ENCODE results near the gene STUB1.

STUB1 gene

DNA sequence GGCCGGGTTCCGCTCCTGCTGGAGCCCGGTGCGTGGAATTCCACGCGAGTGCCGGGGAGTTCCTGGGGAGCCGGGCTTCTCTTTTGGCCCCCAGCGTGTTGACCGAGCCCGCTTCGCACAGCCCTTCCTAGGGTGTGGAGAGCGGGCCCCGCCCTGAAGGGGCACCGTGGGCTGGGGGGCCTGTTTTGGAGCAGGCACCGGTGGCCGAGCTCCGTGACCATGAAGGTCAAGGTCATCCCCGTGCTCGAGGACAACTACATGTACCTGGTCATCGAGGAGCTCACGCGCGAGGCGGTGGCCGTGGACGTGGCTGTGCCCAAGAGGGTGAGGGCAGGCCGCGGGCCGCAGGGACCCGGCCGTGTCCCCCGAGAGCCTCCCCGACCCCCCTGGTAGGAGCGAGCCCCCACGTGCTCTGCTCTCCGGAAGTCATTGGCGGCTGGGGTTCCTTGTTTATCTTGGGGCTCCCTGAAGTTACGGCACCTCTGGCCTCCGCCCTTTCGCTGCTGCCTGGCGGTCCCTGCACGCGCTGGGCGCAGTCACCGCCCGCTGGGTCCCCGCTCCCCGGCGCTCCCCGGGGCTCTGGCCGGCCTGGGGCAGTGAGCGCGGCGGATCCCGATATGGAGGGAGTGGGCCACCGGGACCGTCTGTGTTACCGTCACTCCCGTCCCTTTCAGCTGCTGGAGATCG lies 47.2 kb downstream of the STUB1 start:
- no peak for TF ChIP-seq FOXM1 (IDR thresholded peaks at IDR 0.05; ENCODE audit: borderline replicate concordance)
- TF ChIP-seq TARDBP (IDR thresholded peaks at IDR 0.05) = peak; percentile 80
- ChIA-PET CTCF (interaction anchor here (1.0 kb wide), 1 partner anchor 8 kb away, joined by 4 read pairs; no protein-coding TSS in a partner anchor), POLR2A (interaction anchor here (1.4 to 5.0 kb wide), 5 partner anchors 7 to 17 kb away, joined by 3 to 47 read pairs (median 12); partner anchors contain the start of genes ANTKMT, CIAO3 and METRN)
- DNase-seq (ENCODE audit: extremely low spot score) = no peak

DNA sequence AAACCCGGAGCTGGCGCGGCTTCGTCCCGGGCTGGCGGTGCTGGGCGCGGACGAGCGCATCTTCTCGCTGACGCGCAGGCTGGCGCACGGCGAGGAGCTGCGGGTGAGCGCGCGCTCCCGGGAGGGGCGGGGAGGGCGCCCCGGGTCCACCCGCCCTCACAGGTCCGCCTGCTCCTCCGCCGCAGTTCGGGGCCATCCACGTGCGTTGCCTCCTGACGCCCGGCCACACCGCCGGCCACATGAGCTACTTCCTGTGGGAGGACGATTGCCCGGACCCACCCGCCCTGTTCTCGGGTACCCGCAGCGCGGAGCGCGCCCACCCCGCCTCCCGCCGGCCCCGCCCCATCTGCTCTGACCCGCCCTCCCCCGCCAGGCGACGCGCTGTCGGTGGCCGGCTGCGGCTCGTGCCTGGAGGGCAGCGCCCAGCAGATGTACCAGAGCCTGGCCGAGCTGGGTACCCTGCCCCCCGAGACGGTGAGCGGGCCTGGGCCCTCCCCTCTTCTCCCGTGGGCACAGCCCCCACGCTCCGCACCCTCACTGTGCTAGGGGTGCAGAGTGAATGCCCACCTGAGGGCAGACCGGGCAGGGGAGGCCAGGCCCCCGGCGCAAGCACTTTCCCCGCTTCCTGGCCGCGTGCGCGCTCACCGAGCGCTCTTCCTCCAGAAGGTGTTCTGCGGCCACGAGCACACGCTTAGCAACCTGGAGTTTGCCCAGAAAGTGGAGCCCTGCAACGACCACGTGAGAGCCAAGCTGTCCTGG lies 48.1 kb downstream of the STUB1 start:
- ChIA-PET CTCF (interaction anchor here (1.0 kb wide), 1 partner anchor 9 kb away, joined by 4 read pairs; no protein-coding TSS in a partner anchor), POLR2A (interaction anchor here (0.7 to 5.0 kb wide), 5 partner anchors 8 to 60 kb away, joined by 3 to 47 read pairs (median 12); partner anchors contain the start of genes ANTKMT, CHTF18, CIAO3 and METRN)
- peak; percentile 69 for DNase-seq (ENCODE audit: extremely low spot score)
- TF ChIP-seq, protein P1, sequence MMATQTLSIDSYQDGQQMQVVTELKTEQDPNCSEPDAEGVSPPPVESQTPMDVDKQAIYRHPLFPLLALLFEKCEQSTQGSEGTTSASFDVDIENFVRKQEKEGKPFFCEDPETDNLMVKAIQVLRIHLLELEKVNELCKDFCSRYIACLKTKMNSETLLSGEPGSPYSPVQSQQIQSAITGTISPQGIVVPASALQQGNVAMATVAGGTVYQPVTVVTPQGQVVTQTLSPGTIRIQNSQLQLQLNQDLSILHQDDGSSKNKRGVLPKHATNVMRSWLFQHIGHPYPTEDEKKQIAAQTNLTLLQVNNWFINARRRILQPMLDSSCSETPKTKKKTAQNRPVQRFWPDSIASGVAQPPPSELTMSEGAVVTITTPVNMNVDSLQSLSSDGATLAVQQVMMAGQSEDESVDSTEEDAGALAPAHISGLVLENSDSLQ (IDR thresholded peaks at IDR 0.05) = no peak
- no peak for TF ChIP-seq CTBP1 (IDR thresholded peaks at IDR 0.05; ENCODE audit: borderline replicate concordance)
- TF ChIP-seq SP1 (IDR thresholded peaks at IDR 0.05) = no peak
- TF ChIP-seq SUZ12 (IDR thresholded peaks at IDR 0.05) = no peak
- no peak for TF ChIP-seq BHLHE40 (IDR thresholded peaks at IDR 0.05; ENCODE audit: borderline replicate concordance)
- TF ChIP-seq NFRKB (IDR thresholded peaks at IDR 0.05) = no peak
- no peak for TF ChIP-seq FOXM1 (IDR thresholded peaks at IDR 0.05; ENCODE audit: borderline replicate concordance)
- no peak for TF ChIP-seq TARDBP (IDR thresholded peaks at IDR 0.05)
- no peak for TF ChIP-seq LEF1 (IDR thresholded peaks at IDR 0.05; ENCODE audit: borderline replicate concordance)
- TF ChIP-seq ZNF384 (IDR thresholded peaks at IDR 0.05) = no peak
- TF ChIP-seq L3MBTL2 (conservative IDR thresholded peaks at IDR 0.05) = no peak; the same call in 1 of the 2 replicates
- TF ChIP-seq FOXA1 (IDR thresholded peaks at IDR 0.05) = no peak
- no peak for TF ChIP-seq ARNT (IDR thresholded peaks at IDR 0.05)
- TF ChIP-seq ELF4 (IDR thresholded peaks at IDR 0.05) = no peak
- TF ChIP-seq HDGF (IDR thresholded peaks at IDR 0.05; ENCODE audit: borderline replicate concordance) = no peak
- no peak for TF ChIP-seq FOXK2 (IDR thresholded peaks at IDR 0.05)

DNA sequence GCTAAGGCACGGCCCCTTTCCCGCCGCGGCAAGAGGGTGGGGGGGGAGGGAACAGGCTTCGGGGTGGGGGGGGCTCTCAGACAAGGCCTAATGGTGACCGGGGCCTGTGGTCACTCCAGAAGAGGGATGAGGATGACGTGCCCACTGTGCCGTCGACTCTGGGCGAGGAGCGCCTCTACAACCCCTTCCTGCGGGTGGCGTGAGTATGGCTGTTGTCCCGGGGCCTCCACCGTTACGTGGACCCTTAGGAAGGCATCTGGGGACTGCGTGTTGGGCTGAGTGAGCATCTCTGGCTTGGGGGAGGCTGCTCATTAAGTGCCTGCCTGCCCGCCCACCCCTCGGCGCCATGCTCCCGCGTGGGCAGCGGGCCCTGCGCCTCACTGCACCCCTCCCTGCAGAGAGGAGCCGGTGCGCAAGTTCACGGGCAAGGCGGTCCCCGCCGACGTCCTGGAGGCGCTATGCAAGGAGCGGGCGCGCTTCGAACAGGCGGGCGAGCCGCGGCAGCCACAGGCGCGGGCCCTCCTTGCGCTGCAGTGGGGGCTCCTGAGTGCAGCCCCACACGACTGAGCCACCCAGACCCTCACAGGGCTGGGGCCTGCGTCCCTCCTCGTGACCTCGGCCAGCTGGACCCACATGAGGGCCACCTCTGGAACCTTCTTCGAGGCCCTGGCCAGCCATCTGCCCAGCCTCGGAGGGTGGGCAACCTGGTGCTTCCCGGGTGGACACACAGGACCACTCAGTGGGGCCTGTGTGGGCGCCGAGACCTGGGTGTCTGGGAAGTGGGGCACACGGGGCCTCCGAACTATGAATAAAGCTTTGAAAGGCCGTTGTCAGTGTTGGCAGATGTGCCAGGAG lies 48.9 kb downstream of the STUB1 start:
- ChIA-PET POLR2A (interaction anchor here (1.0 to 5.0 kb wide), 5 partner anchors 9 to 60 kb away, joined by 3 to 47 read pairs (median 12); partner anchors contain the start of genes ANTKMT, CHTF18, CIAO3 and METRN), CTCF (interaction anchor here (0.7 to 1.0 kb wide), 2 partner anchors 56 to 572 kb away, joined by 3 to 4 read pairs; no protein-coding TSS in a partner anchor)
- no peak for TF ChIP-seq SUZ12 (IDR thresholded peaks at IDR 0.05)
- no peak for TF ChIP-seq CTBP1 (IDR thresholded peaks at IDR 0.05; ENCODE audit: borderline replicate concordance)
- TF ChIP-seq SP1 (IDR thresholded peaks at IDR 0.05) = no peak
- no peak for TF ChIP-seq ARNT (IDR thresholded peaks at IDR 0.05)
- TF ChIP-seq, protein P1 (IDR thresholded peaks at IDR 0.05) = no peak
- TF ChIP-seq FOXM1 (IDR thresholded peaks at IDR 0.05; ENCODE audit: borderline replicate concordance) = no peak
- TF ChIP-seq L3MBTL2 (conservative IDR thresholded peaks at IDR 0.05) = no peak
- no peak for TF ChIP-seq TARDBP (IDR thresholded peaks at IDR 0.05)
- no peak for TF ChIP-seq LEF1 (IDR thresholded peaks at IDR 0.05; ENCODE audit: borderline replicate concordance)
- TF ChIP-seq NFRKB (IDR thresholded peaks at IDR 0.05) = no peak
- TF ChIP-seq FOXK2 (IDR thresholded peaks at IDR 0.05) = no peak
- TF ChIP-seq ELF4 (IDR thresholded peaks at IDR 0.05) = no peak
- no peak for TF ChIP-seq FOXA1 (IDR thresholded peaks at IDR 0.05)
- TF ChIP-seq HDGF (IDR thresholded peaks at IDR 0.05; ENCODE audit: borderline replicate concordance) = no peak
- no peak for TF ChIP-seq BHLHE40 (IDR thresholded peaks at IDR 0.05; ENCODE audit: borderline replicate concordance)
- TF ChIP-seq ZNF384 (IDR thresholded peaks at IDR 0.05) = no peak
- DNase-seq (ENCODE audit: extremely low spot score) = no peak

DNA sequence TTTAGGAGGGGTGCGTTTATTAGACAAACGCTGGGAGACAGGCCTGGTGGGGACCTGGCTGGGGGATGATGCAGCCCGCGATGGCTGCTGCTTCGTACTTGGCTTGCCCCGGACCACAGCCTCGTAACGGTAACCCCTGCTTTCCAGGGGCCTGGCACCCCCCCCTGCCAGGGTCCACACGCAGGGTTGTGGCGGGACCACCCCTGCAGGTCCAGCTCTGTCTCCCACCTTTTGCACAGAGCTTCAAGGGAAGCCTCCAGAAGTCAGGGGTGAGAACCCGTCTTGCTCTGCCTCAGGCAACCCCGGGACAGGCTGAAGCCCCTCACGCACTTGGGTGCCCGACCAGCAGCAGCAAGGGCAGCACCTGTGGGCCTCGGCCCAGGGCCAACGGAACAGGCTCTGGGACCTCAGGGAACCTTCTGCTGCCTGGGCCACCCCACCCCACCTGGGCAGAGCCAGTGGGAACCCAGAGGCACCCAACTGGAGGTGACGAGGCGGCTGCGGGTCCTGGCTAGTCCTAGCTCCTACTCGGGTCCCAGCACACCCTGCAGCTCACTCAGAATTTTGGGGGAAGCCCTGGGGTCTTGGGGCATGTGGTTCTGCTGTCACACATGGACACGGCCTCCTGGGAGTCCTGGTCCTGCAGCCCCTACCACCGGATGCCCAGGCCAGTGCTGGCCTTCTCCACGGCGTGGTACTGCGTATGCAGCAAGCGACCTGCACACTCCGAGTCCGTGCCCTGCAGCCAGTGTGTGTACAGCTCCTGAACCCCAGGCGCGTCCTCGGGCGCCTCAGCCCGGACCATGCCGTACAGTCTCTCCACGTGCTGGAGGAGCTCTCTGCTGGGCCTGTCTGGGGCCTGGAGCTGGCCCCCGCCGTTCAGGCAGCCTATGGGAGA lies 49.8 kb downstream of the STUB1 start:
- no peak for TF ChIP-seq FOXA1 (IDR thresholded peaks at IDR 0.05)
- TF ChIP-seq CTBP1 (IDR thresholded peaks at IDR 0.05; ENCODE audit: borderline replicate concordance) = no peak
- TF ChIP-seq ARNT (IDR thresholded peaks at IDR 0.05) = no peak
- no peak for TF ChIP-seq FOXM1 (IDR thresholded peaks at IDR 0.05; ENCODE audit: borderline replicate concordance)
- ChIA-PET POLR2A (interaction anchor here (0.9 to 4.8 kb wide), 5 partner anchors 9 to 59 kb away, joined by 3 to 47 read pairs (median 3); partner anchors contain the start of genes ANTKMT, CHTF18, CIAO3 and RPUSD1), CTCF (interaction anchor here (0.7 to 1.0 kb wide), 2 partner anchors 55 to 571 kb away, joined by 3 to 4 read pairs; no protein-coding TSS in a partner anchor)
- no peak for DNase-seq (ENCODE audit: extremely low spot score)

All from HEK293T (cell line).